ENCODE data around the gene ANKLE2.

DNA sequence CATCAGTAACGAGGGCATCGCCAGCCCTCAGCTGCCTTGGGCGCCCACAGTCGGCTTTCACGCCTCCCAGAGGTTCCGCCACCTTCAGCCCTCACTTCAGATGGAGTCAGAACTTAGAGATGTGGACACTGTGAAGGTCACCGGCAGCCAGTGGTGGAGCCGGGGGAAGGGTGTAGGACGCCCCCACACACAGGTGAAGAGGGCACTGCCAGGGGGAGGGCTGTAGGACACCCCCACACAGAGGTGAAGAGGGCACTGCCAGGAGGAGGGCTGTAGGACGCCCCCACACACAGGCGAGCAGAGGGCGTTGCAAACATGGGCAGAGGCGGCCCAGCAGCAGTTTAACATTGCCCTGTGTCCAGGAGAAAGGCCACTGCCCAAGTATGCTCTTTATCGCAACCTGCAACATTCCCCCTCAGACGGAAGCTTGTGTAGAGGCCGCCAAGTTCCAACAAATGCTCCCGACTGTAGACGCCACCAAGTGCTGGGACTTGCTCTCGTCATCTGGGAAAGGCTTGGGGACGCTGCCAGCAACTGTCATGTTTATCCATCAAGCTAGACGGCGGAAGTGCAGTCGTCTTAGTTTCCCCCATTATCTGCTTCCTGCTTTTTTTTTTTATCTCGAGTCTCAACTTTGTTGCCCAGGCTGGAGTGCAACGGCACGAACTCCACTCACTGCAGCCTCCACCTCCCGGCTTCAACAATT, 4.9 kb upstream of the ANKLE2 start:
- TF ChIP-seq, protein P1, sequence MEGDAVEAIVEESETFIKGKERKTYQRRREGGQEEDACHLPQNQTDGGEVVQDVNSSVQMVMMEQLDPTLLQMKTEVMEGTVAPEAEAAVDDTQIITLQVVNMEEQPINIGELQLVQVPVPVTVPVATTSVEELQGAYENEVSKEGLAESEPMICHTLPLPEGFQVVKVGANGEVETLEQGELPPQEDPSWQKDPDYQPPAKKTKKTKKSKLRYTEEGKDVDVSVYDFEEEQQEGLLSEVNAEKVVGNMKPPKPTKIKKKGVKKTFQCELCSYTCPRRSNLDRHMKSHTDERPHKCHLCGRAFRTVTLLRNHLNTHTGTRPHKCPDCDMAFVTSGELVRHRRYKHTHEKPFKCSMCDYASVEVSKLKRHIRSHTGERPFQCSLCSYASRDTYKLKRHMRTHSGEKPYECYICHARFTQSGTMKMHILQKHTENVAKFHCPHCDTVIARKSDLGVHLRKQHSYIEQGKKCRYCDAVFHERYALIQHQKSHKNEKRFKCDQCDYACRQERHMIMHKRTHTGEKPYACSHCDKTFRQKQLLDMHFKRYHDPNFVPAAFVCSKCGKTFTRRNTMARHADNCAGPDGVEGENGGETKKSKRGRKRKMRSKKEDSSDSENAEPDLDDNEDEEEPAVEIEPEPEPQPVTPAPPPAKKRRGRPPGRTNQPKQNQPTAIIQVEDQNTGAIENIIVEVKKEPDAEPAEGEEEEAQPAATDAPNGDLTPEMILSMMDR (IDR thresholded peaks at IDR 0.05) = no peak
- TF ChIP-seq POLR2A (IDR thresholded peaks at IDR 0.05) = no peak

Data from testis (tissue), 2 donors.